Spleen (tissue), 11 donors: ENCODE measurements around the gene STK40. TPM values are rescaled to one million over a fixed set of nuclear protein-coding genes. Genes with fewer than 3 reads are reported as not detected.

Experiments used
- DNase-seq: peaks from one replicate; pipeline ENCODE4 v3.0.0-alpha.2; 2020
- H3K27ac ChIP-seq, 8 donors: fragments of 200-600 bp; sonication (generic) in 7 of 8; 1 replicate in 4 of 8; 2 replicates in 4 of 8; pipeline versions ENCODE4 v1.5.0 to v1.8.0; 2016 to 2021; ENCODE audit warnings: inconsistent platforms in 4 of 8, mild to moderate bottlenecking in 4 of 8, moderate library complexity in 1 of 8
- H3K27me3 ChIP-seq, 7 donors: fragments of 200-600 bp; sonication (generic) in 6 of 7; replicated peaks in 1 of 7; 1 replicate in 4 of 7; 2 replicates in 3 of 7; pipeline versions ENCODE4 v1.5.0 to v1.8.0; 2016 to 2021; ENCODE audit warnings: inconsistent platforms in 3 of 7, mild to moderate bottlenecking in 1 of 7
- H3K36me3 ChIP-seq, 6 donors: fragments of 200-600 bp; sonication (generic) in 5 of 6; 1 replicate in 4 of 6; 2 replicates in 2 of 6; pipeline versions ENCODE4 v1.5.0 to v1.8.0; 2016 to 2021; ENCODE audit warnings: inconsistent platforms in 2 of 6
- H3K4me1 ChIP-seq, 6 donors: fragments of 200-600 bp; sonication (generic) in 5 of 6; 1 replicate in 3 of 6; 2 replicates in 3 of 6; pipeline versions ENCODE4 v1.5.0 to v1.8.0; 2016 to 2021; ENCODE audit warnings: inconsistent platforms in 3 of 6
- H3K4me3 ChIP-seq, 8 donors: fragments of 200-600 bp; sonication (generic) in 7 of 8; 1 replicate in 4 of 8; 2 replicates in 4 of 8; pipeline versions ENCODE4 v1.5.0 to v1.8.0; 2016 to 2021; ENCODE audit warnings: inconsistent platforms in 4 of 8, mild to moderate bottlenecking in 4 of 8, moderate library complexity in 2 of 8
- H3K9me3 ChIP-seq, 8 donors: fragments of 200-600 bp; sonication (generic) in 7 of 8; 1 replicate in 4 of 8; 2 replicates in 4 of 8; pipeline versions ENCODE4 v1.5.0 to v1.8.0; 2016 to 2021; ENCODE audit warnings: inconsistent platforms in 4 of 8
- CTCF ChIP-seq, 11 experiments: fragments of 200-600 bp in 7 of 11; fragments of 450-650 bp in 4 of 11; sonication (generic) in 4 of 11; IDR thresholded peaks in 8 of 11; conservative IDR thresholded peaks in 3 of 11; 1 replicate in 7 of 11; 2 replicates in 4 of 11; pipeline versions ENCODE4 v1.4.0 to v1.8.0; 2016 to 2021; ENCODE audit warnings: antibody characterized with exemption in 11 of 11, inconsistent platforms in 4 of 11, mild to moderate bottlenecking in 1 of 11
- POLR2A ChIP-seq, 3 donors: fragments of 450-650 bp; IDR thresholded peaks; one replicate each; pipeline ENCODE4 v1.5.1; 2017; ENCODE audit warnings: antibody characterized with exemption in 3 of 3, mild to moderate bottlenecking in 1 of 3
- POLR2AphosphoS5 ChIP-seq, 3 donors: sonication (generic); formaldehyde crosslinking; IDR thresholded peaks; one replicate each; pipeline ENCODE4 v1.5.1; 2017; ENCODE audit warnings: antibody characterized with exemption in 3 of 3
- WGBS, 5 donors: extraction: QIAGEN DNeasy Blood & Tissue Kit in 3 of 5; methylation state at CpG; one replicate each; pipeline versions ENCODE4 v1.1.5 to v1.1.7; 2013 to 2018; 5-methylcytosine and 5-hydroxymethylcytosine counted together
- intact Hi-C: fragments of 100-400 bp; cut with DNase I; formaldehyde crosslinking; loops from one replicate; pipeline ENCODE4 v1.15.0; 2023; ENCODE audit warnings: low total_unique reads
- polyA plus RNA-seq, 3 donors: library from polyadenylated mRNA; stranded (reverse); fragments of 200-250 nt; gene quantifications; one replicate each; pipeline ENCODE4 v1.2.1, GENCODE V29; 2013
- total RNA-seq, 7 donors: library from RNA; depleted of rRNA in 3 of 7; stranded (reverse); fragments of >200 nt in 3 of 7; fragmentation: NEBNext Ultra II Directional in 4 of 7; extraction: Animal tissue kit (Norgen Biotek cat#: 25700) in 4 of 7; gene quantifications; one replicate each; pipeline versions ENCODE4 v1.1.0 to v1.2.1, GENCODE V29; 2016 to 2021
- donor health status: healthy with polysubstance abuse.
- donor health status: DM: no; HTN: no; CAD: no; lungs with moderate emphysema.
- donor health status: DM: no; HTN: no; CAD: no.
- donor health status: Bipolar disorder and iron deficiency.
- donor health status: healthy.
- donor health status: DM: no; HTN: no; CAD: no.
- donor health status: DM: yes; HTN: yes; CAD: no.

STK40 gene
- total and polyA plus RNA-seq, 10 donors = 13.7 to 79.2 (median 48.9) TPM

GRCh38 chr1:36398370-36398977, 12.8 kb upstream of the STK40 start:
- no peak for DNase-seq
- Histone ChIP-seq H3K27ac (peak overlapping the region; percentile 87 to 98 (median 95)), H3K4me1 (peaks cover 22 to 85% (median 61%) of the 10 kb centered on the region in 6 donors), H3K36me3 (peaks cover 0 to 15% (median 9%) of the 10 kb centered on the region in 6 donors), H3K27me3 (no peaks in the 10 kb centered on the region), H3K4me3 (peak overlapping the region in 3 of 8 donors; percentile 72 to 82 (median 80)), H3K9me3 (no peaks in the 10 kb centered on the region)
- 78 to 86% (median 85%) methylated on average over 7 of the region's 7 CpGs for WGBS, 5 donors
- intact Hi-C loops = no loop called here
- no peak for TF ChIP-seq CTCF (IDR thresholded peaks at IDR 0.05 in 8 of 11, conservative IDR thresholded peaks at IDR 0.05 in 3 of 11)

GRCh38 chr1:36397378-36398230, 11.9 kb upstream of the STK40 start, which contains the start of gene LSM10:
Gene LSM10 (minus strand): TSS chr1:36397908. CDS start chr1:36394129, 3,779 bp downstream.
- peaks cover 27 to 93% (median 62%) of the 10 kb centered on the region in 6 donors for H3K4me1 ChIP-seq
- WGBS, 5 donors = 0 to 1% (median 0%) methylated on average over 24 to 60 of the region's 60 CpGs

GRCh38 chr1:36397083-36397377, 11.3 kb upstream of the STK40 start:
- Histone ChIP-seq H3K27ac (peak overlapping the region; percentile 87 to 98 (median 95)), H3K4me1 (peaks cover 26 to 94% (median 62%) of the 10 kb centered on the region in 6 donors), H3K4me3 (peak overlapping the region; percentile 72 to 92 (median 84)), H3K9me3 (no peaks in the 10 kb centered on the region), H3K27me3 (no peaks in the 10 kb centered on the region), H3K36me3 (peaks cover 0 to 29% (median 22%) of the 10 kb centered on the region in 6 donors)
- intact Hi-C loops = no loop called here
- TF ChIP-seq POLR2A (IDR thresholded peaks at IDR 0.05) (no peak), CTCF (IDR thresholded peaks at IDR 0.05 in 8 of 11, conservative IDR thresholded peaks at IDR 0.05 in 3 of 11) (no peak), POLR2AphosphoS5 (IDR thresholded peaks at IDR 0.05) (no peak)
- 0 to 6% (median 4%) methylated on average over 2 to 5 of the region's 5 CpGs for WGBS, 5 donors
- DNase-seq = no peak

More at GRCh38 chr1:36397378-36398230, 11.9 kb upstream of the STK40 start, which contains the start of gene LSM10:
- peak; percentile 98 for DNase-seq
- intact Hi-C loops = no loop called here
- Histone ChIP-seq H3K4me3 (peak within 1 kb of the TSS; percentile 72 to 92 (median 84)), H3K27ac (peak within 1 kb of the TSS; percentile 87 to 98 (median 95)), H3K9me3 (no peaks in the 10 kb centered on the region), H3K36me3 (peaks cover 0 to 23% (median 17%) of the 10 kb centered on the region in 6 donors), H3K27me3 (no peaks in the 10 kb centered on the region)
- TF ChIP-seq CTCF (IDR thresholded peaks at IDR 0.05 in 8 of 11, conservative IDR thresholded peaks at IDR 0.05 in 3 of 11) = peak in 2 of 11 experiments; percentile 8 to 23
- peak; percentile 40 to 88 (median 88) for TF ChIP-seq POLR2A (IDR thresholded peaks at IDR 0.05)
- peak; percentile 99 for TF ChIP-seq POLR2AphosphoS5 (IDR thresholded peaks at IDR 0.05)

- H3K36me3 ChIP-seq = peaks cover 0 to 36% (median 26%) of the 10 kb centered on the region in 6 donors
- DNase-seq = no peak
- peak overlapping the region in 5 of 8 donors; percentile 72 to 91 (median 82) for H3K4me3 ChIP-seq
- intact Hi-C loops = no loop called here
- peak overlapping the region in 5 of 8 donors; percentile 87 to 98 (median 96) for H3K27ac ChIP-seq
- WGBS, 5 donors = 74 to 83% (median 79%) methylated on average over 6 of the region's 6 CpGs
- H3K9me3 ChIP-seq = no peaks in the 10 kb centered on the region
- TF ChIP-seq POLR2AphosphoS5 (IDR thresholded peaks at IDR 0.05) (no peak), POLR2A (IDR thresholded peaks at IDR 0.05) (no peak), CTCF (IDR thresholded peaks at IDR 0.05 in 8 of 11, conservative IDR thresholded peaks at IDR 0.05 in 3 of 11) (no peak)
- H3K4me1 ChIP-seq = peaks cover 25 to 94% (median 62%) of the 10 kb centered on the region in 6 donors
- no peaks in the 10 kb centered on the region for H3K27me3 ChIP-seq
These were observed 10.6 kb upstream of the STK40 start for GRCh38 chr1:36396359-36396758.
